A549 (cell line): ENCODE data around the gene HOXD9. TPM values are rescaled to one million over a fixed set of nuclear protein-coding genes. Genes with fewer than 3 reads are reported as not detected.

Experiments used
- ATAC-seq, 2 experiments: fragments of 200-7000 bp in 1 of 2; fragments of >200 bp in 1 of 2; cut with Nextera tagmentation in 1 of 2; cut with Tn5 transposase in 1 of 2; 3 replicates each; pipeline versions ENCODE4 v1.8.0 to v1.9.1; 2018 to 2020; ENCODE audit warnings: mild to moderate bottlenecking in 1 of 2, moderate library complexity in 1 of 2
- CTCF ChIA-PET: fragments of 300-600 bp; sonication (Branson Sonifier 250); formaldehyde crosslinking; extraction: SDS; loops from one replicate; lab custom pipeline; 2021; ENCODE audit warnings: antibody characterized with exemption, inconsistent platforms; lab: Yijun Ruan, JAX
- POLR2A ChIA-PET: fragments of 350-600 bp; formaldehyde crosslinking; extraction: SDS; loops from one replicate; lab custom pipeline; 2021; ENCODE audit warnings: antibody characterized with exemption, inconsistent platforms; lab: Yijun Ruan, JAX
- DNase-seq, 2 experiments: peaks; one replicate each; pipeline versions ENCODE4 v3.0.0 to v3.0.0-alpha.2; 2011 to 2016; ENCODE audit warnings: low read depth in 1 of 2, low spot score in 1 of 2
- FAIRE-seq: peaks from 2 replicates; lab custom pipeline; 2011; peaks lifted over from hg19 to GRCh38; lab: Jason Lieb, UNC
- H3K27ac ChIP-seq, 2 experiments: fragments of >200 bp; sonication (Bioruptor Twin); formaldehyde crosslinking; 3 replicates each; pipeline ENCODE4 v1.5.1; 2016 to 2017
- H3K4me1 ChIP-seq: fragments of >200 bp; sonication (Bioruptor Twin); formaldehyde crosslinking; 3 replicates; pipeline ENCODE4 v1.6.1; 2016
- H3K4me2 ChIP-seq: fragments of >200 bp; sonication (Bioruptor Twin); formaldehyde crosslinking; 3 replicates; pipeline ENCODE4 v1.6.1; 2016
- H3K4me3 ChIP-seq: fragments of >200 bp; sonication (Bioruptor Twin); formaldehyde crosslinking; 3 replicates; pipeline ENCODE4 v1.5.1; 2016
- H3K9me3 ChIP-seq: fragments of >200 bp; sonication (Bioruptor Twin); formaldehyde crosslinking; 3 replicates; pipeline ENCODE4 v1.6.1; 2016
- CTCF ChIP-seq: fragments of >200 bp; sonication (Bioruptor Twin); formaldehyde crosslinking; IDR thresholded peaks from 3 replicates; pipeline ENCODE4 v1.5.1; 2016
- HOXA7 ChIP-seq: fragments of 250-450 bp; sonication (Bioruptor Pico); IDR thresholded peaks from 2 replicates; pipeline ENCODE4 v1.5.0; 2020; ENCODE audit warnings: mild to moderate bottlenecking, moderate library complexity
- KDM1A ChIP-seq: fragments of 200-600 bp; sonication (generic); IDR thresholded peaks from 2 replicates; pipeline ENCODE4 v1.6.1; 2016; ENCODE audit warnings: low read depth, mild to moderate bottlenecking
- MAFK ChIP-seq: fragments of 450-650 bp; IDR thresholded peaks from 2 replicates; pipeline ENCODE4 v1.6.1; 2014; ENCODE audit not compliant: partially characterized antibody
- NFE2L2 ChIP-seq: fragments of 150-350 bp; conservative IDR thresholded peaks from 2 replicates; pipeline ENCODE4 v1.6.1; 2014; ENCODE audit warnings: low read length
- PHF8 ChIP-seq: fragments of 200-600 bp; sonication (generic); IDR thresholded peaks from 2 replicates; pipeline ENCODE4 v1.6.1; 2016; ENCODE audit warnings: low read depth, mild to moderate bottlenecking, antibody characterized with exemption, moderate library complexity, borderline replicate concordance
- POLR2A ChIP-seq: IDR thresholded peaks from 2 replicates; pipeline ENCODE4 v1.6.1; 2012; ENCODE audit warnings: mild to moderate bottlenecking, low read length
- RARB ChIP-seq: fragments of 250-450 bp; sonication (Bioruptor Pico); IDR thresholded peaks from 2 replicates; pipeline ENCODE4 v1.8.0; 2021; ENCODE audit warnings: mild to moderate bottlenecking, moderate library complexity
- RCOR1 ChIP-seq: fragments of 150-350 bp; IDR thresholded peaks from 2 replicates; pipeline ENCODE4 v1.6.1; 2014; ENCODE audit warnings: antibody characterized with exemption, low read length, low read depth
- RNF2 ChIP-seq: fragments of 200-600 bp; sonication (generic); IDR thresholded peaks from 2 replicates; pipeline ENCODE4 v1.6.1; 2016; ENCODE audit warnings: low read depth, mild to moderate bottlenecking, antibody characterized with exemption, moderate library complexity, borderline replicate concordance
- USF2 ChIP-seq: fragments of 450-650 bp; IDR thresholded peaks from 2 replicates; pipeline ENCODE4 v1.6.1; 2014; ENCODE audit warnings: antibody characterized with exemption
- ZNF302 ChIP-seq: fragments of 250-450 bp; sonication (Bioruptor Pico); IDR thresholded peaks from 2 replicates; pipeline ENCODE4 v1.9.0; 2021; ENCODE audit warnings: inconsistent platforms, mild to moderate bottlenecking, moderate library complexity
- ZSCAN20 ChIP-seq: fragments of 250-450 bp; sonication (Bioruptor Pico); IDR thresholded peaks from 2 replicates; pipeline ENCODE4 v1.8.0; 2022; ENCODE audit warnings: mild to moderate bottlenecking, moderate library complexity
- WGBS: methylation state at CpG from one replicate; pipeline ENCODE4 v1.1.6; 2017; ENCODE audit errors: missing lambda C conversion rate; 5-methylcytosine and 5-hydroxymethylcytosine counted together
- polyA plus RNA-seq, 4 experiments: library from polyadenylated mRNA; depleted of rRNA in 3 of 4; stranded (reverse); fragments of >200 nt; fragmentation: RNase III in 1 of 4; extraction: RNeasy Plus Mini Kit Qiagen cat#74134 plus additional on column Dnase treatment in 1 of 4; gene quantifications; 2 replicates in 3 of 4; 3 replicates in 1 of 4; pipeline ENCODE4 v1.2.3, GENCODE V29; 2011 to 2017
- TF ChIP-seq, protein P1 (sequence below): fragments of 250-450 bp; sonication (Bioruptor Pico); IDR thresholded peaks from 2 replicates; pipeline ENCODE4 v1.5.0; 2021; ENCODE audit warnings: mild to moderate bottlenecking, moderate library complexity, borderline replicate concordance

HOXD9 gene
- polyA plus RNA-seq, 2 of the 4 experiments (the other 2 are of a cell fraction), result 0.45 to 1.0 TPM

GRCh38 chr2:176165370-176166050 lies 43.0 kb downstream of the HOXD9 start (continued):
- TF ChIP-seq HOXA7 (CRISPR knock-in tag), result no peak
- no peak for TF ChIP-seq RCOR1
- TF ChIP-seq RNF2, result no peak
- no peak for TF ChIP-seq USF2
- TF ChIP-seq, all 56 proteins: peak for 0

DNA sequence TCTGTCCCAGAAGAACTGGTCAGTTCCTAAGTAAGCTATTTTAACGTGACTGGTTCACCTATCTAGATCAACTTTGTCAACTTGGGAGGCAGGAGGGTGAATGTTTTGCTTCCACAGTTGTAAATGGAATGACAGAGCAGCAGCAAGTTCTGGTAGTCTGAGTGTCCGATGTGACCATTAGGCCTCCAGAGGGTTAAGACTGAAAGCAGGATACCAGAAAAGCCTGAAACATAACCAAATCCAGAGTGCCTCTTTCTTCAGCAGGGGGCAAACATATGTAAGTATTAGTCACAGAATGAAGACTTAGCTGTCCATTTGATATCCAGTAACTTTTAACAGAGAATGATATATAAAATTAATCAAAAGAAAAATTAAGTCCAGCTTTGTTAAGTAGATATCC lies 43.8 kb downstream of the HOXD9 start:
- Histone ChIP-seq H3K4me3 (no peak overlapping the region), H3K9me3 (no peaks in the 10 kb centered on the region), H3K27ac (no peak overlapping the region), H3K4me2 (no peak overlapping the region), H3K4me1 (no peaks in the 10 kb centered on the region)
- FAIRE-seq (no peak), DNase-seq (no peak), ATAC-seq (no peak)
- POLR2A ChIA-PET, result no interaction called here
- no peak for TF ChIP-seq POLR2A
- 47% methylated on average over 2 of the region's 2 CpGs for WGBS
- CTCF ChIA-PET, result interaction anchor here (2.0 to 2.3 kb wide), 2 partner anchors 26 to 472 kb away, joined by 8 to 10 read pairs; no protein-coding TSS in a partner anchor

- TF ChIP-seq, protein P1, sequence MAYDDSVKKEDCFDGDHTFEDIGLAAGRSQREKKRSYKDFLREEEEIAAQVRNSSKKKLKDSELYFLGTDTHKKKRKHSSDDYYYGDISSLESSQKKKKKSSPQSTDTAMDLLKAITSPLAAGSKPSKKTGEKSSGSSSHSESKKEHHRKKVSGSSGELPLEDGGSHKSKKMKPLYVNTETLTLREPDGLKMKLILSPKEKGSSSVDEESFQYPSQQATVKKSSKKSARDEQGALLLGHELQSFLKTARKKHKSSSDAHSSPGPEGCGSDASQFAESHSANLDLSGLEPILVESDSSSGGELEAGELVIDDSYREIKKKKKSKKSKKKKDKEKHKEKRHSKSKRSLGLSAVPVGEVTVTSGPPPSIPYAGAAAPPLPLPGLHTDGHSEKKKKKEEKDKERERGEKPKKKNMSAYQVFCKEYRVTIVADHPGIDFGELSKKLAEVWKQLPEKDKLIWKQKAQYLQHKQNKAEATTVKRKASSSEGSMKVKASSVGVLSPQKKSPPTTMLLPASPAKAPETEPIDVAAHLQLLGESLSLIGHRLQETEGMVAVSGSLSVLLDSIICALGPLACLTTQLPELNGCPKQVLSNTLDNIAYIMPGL (CRISPR knock-in tag), result no peak
- TF ChIP-seq MAFK, result peak; percentile 38
- no peak overlapping the region for H3K4me3 ChIP-seq
- no peak for ATAC-seq
- no peak overlapping the region for H3K27ac ChIP-seq
- no peak for FAIRE-seq
- ChIA-PET POLR2A (no interaction called here), CTCF (interaction anchor here (0.6 to 2.3 kb wide), 4 partner anchors 27 to 471 kb away, joined by 4 to 10 read pairs (median 6); no protein-coding TSS in a partner anchor)
- WGBS, result 45% methylated on average over 1 of the region's 1 CpG
- H3K4me1 ChIP-seq, result no peaks in the 10 kb centered on the region
- DNase-seq, result no peak
- H3K9me3 ChIP-seq, result no peaks in the 10 kb centered on the region
- H3K4me2 ChIP-seq, result no peak overlapping the region
Observed at GRCh38 chr2:176167398-176167797, 44.9 kb downstream of the HOXD9 start.

GRCh38 chr2:176169181-176169580 lies 46.7 kb downstream of the HOXD9 start:
- whole genome bisulfite sequencing, result 82% methylated on average over 5 of the region's 5 CpGs
- H3K4me2 ChIP-seq, result no peak overlapping the region
- H3K9me3 ChIP-seq, result no peaks in the 10 kb centered on the region
- ChIA-PET POLR2A (no interaction called here), CTCF (interaction anchor here (2.2 kb wide), 1 partner anchor 29 kb away, joined by 8 read pairs; no protein-coding TSS in a partner anchor)
- H3K4me3 ChIP-seq, result no peak overlapping the region
- H3K4me1 ChIP-seq, result peaks cover 4% of the 10 kb centered on the region; the same call in 1 of the 3 replicates
- TF ChIP-seq USF2 (no peak), PHF8 (no peak), ZNF302 (no peak), KDM1A (no peak), CTCF (no peak), RARB (CRISPR knock-in tag) (no peak), NFE2L2 (no peak), ZSCAN20 (no peak)
- DNase-seq (no peak), FAIRE-seq (no peak), ATAC-seq (no peak)
- no peak overlapping the region for H3K27ac ChIP-seq
